Posterior cingulate gyrus (tissue), 11 donors: ENCODE results near the gene TRPM5.

Experiments
- DNase-seq, 10 donors: peaks; one replicate each; pipeline versions ENCODE4 v3.0.0 to v3.0.0-alpha.2; 2020 to 2021; ENCODE audit warnings: mixed read lengths in 3 of 10
- intact Hi-C: fragments of 100-400 bp; cut with DNase I; formaldehyde crosslinking; loops from one replicate; pipeline ENCODE4 v1.15.1; 2023

The TRPM5 gene

DNA sequence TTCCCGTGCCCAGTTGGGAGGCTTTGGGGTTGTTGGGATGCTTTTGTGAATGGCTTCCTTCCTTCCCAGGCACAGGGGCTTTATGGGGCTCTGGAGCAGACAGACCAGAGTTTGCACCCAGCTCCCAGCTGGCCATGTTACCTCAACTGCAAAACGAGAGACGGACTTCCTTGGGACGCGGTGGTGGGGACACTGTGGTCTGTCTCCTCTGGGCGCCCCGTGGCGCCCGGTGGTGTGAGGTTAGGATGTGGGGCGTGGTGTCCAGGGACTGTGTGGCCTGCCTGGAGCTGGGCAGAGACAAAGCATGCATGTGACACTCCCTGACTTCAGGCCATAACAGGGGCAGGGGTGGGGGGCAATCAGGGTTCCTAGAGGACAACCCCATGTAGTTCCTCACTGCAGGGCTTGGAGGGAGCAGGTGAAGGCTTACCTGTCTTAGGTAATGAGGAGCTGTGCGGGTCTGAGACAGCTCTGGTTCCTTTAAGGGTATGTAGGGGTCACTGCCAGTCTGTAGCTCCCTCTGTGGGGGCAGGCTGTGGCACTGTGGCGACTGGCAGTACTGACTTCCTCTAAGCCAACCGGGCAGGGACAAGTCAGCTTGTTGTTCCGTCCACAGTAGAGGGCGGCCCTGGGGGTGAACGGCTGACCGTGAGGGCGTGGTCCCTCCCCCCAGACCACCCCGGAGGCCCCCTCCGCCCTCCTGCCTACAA lies 14.9 kb upstream of the TRPM5 start:
- peak in 2 of 10 donors; percentile 39 to 72 for DNase-seq
- intact Hi-C loops, result no loop called here

DNA sequence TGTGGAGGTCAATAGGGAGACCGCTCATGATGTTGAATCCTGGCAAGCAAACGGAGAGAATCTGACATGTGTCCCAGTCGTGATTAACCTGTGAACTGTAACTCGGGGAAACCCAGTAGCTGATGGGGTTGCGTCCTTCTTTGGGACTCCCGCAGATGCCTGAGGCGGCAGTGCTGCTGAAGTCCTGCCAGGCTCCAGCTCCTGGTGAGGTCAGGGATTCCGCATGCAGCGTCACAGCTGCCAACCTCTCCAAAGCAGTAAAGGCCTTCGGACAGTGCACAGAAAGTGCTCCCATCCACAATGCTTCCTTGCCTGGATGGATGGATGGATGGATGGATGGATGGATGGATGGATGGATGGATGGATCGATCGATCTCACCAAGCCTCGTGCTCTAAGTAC lies 14.0 kb upstream of the TRPM5 start:
- intact Hi-C loops, result no loop called here
- DNase-seq, result peak in 1 of 10 donors; percentile 25

DNA sequence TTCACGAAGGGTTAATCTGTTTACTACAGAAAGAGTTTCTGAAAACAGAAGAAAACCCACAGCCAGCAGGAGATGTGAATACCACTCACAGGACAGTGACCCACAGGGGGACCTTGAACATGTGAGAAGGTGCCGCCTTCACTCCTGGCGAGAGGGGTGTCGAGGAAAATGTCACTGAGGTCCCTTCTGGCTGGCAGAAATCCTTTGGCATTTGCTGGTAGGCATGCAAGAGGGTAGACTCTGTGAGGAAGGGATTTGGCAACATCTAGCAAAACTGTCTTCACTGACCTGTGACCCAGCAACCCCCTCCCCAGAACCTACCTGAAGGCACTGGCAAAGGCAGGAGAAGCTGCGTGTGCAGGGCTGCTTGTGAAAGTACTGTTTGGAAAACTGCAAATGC lies 9.1 kb upstream of the TRPM5 start:
- peak in 2 of 10 donors; percentile 14 to 17 for DNase-seq
- intact Hi-C loops, result no loop called here

DNA sequence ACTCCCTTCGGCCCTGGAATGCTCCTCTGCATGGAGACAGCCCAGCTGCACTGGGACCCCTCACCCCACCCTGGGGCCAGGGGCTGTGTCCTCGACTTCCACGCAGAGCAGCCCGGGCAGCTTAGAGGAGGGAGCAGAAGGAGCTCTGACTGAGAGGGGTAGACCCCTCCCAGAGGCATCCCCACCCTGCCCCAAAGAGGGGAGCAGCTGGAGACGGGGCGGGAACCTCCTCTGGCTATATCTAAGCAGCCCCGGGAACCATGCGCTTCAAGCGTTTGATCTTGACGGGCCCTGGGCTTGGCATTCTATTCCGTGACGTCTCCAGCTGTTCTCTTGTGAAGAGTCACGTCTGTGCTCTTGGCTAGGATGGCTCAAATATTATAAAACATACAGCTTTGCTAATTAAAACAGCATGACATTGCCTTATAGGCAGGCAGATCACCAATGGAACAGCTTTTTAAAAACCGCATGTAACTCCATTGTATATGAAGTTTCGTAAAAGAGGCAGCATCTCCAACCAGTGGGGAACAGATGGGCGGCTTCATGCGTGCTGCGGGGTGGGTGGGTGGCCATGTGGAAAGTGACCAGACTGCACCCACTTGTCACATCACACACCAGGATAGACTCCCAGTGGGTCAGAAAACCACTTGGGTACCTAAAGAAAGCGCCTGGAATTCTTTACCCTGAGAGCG lies 8.2 kb upstream of the TRPM5 start:
- intact Hi-C loops, result no loop called here
- peak in 3 of 10 donors; percentile 29 to 61 (median 42) for DNase-seq

DNA sequence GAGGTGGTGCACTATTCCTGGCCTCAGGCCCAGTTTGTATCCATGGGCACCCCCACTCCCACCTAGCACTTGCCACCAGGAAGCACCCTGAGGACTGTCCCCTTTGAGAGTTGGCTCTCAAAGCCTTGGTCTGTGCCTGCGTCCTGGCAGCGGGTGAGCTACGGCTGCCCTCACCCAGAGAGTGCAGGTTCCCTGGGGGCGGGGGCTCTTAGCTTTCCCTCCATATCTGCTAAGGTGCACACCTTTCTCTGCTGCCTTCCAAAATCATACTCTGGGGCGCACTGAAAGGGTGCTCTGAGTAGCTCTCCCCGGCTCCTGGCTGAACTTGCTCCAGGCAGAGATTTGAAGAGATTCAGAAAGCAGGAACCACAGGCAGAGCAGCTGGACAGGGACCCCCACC lies 7.6 kb upstream of the TRPM5 start:
- intact Hi-C loops, result no loop called here
- DNase-seq, result peak in 2 of 10 donors; percentile 48 to 71

DNA sequence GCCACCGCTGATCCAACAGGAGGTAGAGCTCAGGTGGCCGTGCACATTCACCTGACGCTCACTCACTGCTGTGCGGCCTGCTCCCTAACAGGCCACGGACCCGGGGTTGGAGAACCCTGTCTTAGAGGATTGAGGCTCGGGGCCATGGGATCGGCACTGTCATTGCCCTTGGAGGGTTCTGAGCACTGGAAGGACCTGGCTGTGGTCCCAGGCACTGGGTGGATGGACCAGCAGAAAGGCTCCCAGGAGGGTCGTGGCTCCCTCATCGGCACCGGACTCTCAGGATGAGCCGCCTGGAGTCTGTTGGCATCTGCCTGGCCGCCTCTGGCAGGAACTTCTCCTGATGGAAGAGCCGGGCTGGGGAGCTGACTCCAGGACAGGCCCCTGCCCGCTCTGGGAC lies 7.0 kb upstream of the TRPM5 start:
- intact Hi-C loops, result no loop called here
- DNase-seq, result peak in 3 of 10 donors; percentile 45 to 80 (median 53)

DNA sequence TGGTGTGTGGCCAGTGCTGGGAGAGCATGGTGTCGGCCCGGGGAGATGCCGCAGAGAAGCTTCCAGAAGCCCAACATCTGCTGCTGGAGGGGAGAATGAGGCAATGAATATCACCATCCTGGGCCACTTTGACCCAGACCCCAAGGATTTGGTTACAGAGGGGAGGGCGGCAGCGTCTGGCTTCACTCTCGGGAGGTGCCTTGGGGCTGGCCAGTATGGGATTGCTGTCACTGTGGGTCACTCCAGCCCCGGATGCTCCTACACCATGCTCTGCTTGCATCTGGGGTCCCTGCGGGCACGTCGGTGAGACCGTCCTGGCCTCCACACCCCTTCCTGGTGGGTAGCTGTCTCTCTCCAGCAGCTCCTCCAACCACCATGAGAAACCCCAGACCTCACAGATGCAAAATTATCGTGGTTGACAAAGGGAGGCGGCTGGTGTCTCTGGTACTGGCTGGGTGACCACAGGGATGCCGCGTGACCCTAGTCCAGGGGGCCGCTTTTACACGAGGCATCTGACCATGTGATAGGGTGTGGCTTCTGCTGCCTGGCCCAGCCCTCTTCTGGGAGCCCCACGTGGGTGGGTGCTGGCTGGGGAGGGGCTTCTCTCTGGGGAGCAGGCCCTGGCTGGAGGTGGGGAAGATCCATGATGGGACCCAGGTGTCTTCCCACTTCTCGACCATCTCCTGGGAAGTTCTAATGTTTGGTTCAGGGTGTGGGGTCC lies 6.2 kb upstream of the TRPM5 start:
- DNase-seq, result peak in 4 of 10 donors; percentile 17 to 66 (median 53)
- intact Hi-C loops, result no loop called here

DNA sequence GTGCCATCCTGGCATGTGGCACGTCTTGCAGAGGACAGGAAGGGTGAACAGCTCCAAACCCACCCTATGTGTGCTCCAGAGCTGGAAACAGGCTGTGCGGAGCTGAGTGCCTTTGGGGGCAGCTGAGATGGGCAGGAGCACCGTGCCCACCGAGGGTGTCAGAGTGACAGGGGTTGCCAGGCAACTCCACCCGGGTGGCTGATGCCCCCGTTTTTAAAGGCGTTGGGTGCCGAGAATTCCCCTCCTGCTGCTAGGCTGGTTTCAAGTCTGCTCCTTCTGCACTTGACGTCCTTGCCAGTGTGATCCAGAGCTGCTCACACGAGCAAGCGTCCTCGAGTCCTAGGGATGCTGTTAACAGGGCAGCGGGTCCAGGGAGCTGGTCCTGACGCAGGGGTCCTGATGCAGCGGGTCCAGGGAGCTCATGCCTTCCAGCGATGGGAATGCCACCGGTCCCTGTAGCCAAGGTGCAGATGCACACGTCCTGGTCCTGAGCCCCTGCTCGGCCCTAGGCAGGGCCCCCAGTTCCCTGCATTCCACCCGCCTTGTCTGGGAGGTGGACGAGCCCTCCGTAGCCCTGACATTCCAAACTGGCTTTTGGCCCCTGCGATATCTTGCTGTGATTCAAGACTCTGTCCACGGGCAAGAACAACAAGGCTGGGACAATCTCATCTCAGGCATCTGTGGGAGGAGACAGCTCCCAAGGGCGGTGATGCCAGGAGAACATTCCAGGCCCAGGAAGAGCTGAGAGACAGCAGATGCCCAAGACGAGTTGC lies 5.4 kb upstream of the TRPM5 start:
- intact Hi-C loops, result no loop called here
- peak in 3 of 10 donors; percentile 33 to 66 (median 52) for DNase-seq

DNA sequence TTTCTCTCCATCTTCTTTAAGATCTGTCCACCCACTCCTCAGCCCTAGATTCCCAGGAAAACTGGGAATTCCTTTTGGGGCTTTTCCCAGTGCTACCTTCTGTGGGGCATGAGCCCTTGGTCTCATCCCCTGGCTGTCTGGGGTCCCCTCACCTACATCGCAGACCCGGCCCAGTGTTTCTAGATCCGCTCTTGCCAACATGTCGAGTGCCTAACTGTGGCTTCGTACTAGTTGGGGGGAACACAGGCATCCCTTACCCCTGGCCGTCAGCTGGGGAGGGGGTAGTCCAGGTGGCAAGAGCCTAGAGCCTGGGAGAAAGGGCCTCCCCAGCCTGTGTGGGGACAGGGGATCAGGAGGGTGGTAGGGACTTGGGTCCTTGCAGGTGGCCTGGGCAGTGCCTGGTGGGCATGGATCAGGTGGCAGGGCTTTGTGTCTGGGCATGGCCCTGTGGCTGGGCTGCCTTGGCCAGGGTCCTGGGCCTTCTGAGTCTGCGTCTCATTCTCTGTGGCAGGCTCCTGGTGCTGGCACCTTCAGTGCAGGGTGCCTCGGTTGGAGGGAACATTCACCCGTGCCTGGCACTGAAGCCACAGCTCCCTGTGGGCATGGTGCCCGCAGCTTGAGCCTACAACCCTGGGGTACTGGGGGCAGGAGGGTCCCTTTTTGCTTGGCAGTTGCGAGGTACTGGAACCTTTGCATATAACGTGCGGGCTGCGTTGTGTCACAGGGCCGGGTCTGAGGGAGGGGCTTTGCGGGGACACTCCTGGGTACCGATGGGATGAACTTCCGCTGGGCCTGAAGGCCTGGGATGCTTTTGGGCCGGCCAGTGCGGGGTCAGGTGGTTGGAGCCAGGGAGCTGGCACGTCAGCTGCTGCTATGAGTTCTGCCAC lies 4.6 kb upstream of the TRPM5 start:
- peak in 4 of 10 donors; percentile 16 to 71 (median 60) for DNase-seq
- intact Hi-C loops, result no loop called here

DNA sequence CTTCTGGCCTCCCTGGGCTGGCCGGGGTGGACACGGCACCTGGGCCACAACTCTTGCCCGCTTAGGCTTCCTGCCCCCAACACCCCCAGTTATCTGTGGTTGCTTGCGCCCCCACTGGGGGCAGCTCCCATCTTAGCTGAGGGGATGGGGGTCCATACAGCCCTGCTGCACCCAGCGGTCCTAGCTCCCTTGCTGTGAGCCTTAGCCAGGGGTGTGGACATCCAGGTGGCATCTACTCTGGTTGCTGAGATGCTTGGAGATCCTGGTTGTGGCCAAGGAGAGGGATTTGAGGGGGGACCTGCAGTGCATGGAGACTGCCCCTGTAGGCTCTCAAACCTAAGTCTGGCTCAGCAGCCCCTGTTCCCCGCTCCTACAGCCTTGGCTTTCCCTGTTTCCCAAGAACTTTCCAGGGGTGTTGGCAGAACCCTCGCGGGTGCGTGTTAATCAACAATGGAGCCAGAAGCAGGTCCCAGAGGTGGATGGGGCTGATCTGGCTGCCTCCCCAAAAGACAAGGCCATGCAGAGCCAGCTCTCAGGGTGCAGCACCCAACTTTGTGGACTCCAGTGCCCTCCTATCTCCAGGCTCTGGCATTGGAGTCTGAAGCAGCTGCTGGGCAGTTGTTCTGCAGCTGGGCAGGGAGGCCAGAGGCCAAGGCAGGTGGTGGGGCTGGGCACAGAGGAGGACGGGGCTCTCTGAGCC lies 3.8 kb upstream of the TRPM5 start:
- peak in 3 of 10 donors; percentile 53 to 64 (median 57) for DNase-seq
- intact Hi-C loops, result no loop called here

DNA sequence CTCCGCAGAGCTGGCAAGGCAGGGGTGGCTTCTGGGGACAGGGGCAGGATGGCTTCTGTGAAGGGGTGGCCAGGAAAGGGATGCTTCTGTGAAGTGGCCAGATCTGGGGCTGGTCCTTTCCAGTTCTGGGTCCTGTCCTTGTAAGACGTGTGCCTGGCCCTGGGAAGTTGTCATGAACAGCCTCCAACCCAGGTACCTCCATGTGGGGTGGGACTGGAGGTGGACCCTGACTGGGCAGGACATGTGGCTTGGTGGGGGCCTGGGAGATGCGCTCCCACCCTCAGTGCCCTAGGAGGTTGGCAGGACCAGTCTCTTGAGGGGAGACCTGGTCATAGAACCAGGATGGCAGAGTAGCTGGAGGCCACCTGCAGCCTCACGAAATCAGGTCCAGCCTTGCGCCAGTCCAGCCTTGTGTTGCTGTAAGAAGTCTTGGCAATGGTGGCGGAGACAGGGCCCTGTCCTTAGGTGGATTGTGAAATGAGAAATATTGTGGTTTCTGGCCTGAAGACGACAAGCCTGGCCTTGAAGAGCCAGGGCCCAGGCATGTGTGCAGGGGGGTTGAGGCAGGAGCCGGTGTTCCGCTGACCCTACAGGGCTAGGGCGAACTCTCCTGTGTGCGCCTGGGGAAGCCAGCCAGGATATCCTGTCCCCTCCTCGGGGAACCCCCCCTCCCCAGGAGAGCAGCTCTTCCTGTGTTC lies 3.1 kb upstream of the TRPM5 start:
- intact Hi-C loops, result no loop called here
- DNase-seq, result peak in 4 of 10 donors; percentile 17 to 78 (median 45)

DNA sequence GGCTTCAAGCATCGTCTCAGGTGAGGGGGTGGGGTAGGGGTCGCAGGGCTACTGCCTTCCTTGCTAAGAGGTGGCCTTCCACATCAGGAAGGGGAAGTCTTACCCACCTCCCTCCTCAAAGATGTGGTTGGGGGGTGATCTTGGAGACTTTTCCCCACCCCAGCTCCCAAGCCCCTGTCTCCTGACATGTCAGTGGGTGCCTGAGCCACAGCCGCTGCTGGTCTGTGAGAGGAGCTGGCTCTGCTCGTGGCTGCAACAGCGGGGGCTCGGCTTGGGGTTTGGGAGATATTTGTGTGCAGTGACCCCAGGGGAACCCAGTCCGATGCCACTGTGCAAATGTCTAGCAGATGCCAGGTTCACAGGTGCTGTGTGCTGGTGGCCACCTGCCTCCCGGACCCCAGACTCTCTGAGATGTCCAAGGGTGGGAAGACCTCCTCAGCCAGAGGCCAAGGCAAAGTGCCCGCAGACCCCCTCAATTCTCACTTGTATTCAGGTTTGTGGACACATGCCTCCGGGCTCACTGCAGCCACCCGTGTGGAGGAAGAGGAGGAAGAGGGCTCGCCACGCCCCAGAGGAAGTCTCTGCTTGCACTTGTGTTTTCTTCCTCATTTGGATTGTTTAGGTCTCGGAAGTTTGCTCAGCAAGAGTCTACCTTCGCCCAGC lies 2.4 kb upstream of the TRPM5 start:
- peak in 4 of 10 donors; percentile 26 to 81 (median 75) for DNase-seq
- intact Hi-C loops, result no loop called here

DNA sequence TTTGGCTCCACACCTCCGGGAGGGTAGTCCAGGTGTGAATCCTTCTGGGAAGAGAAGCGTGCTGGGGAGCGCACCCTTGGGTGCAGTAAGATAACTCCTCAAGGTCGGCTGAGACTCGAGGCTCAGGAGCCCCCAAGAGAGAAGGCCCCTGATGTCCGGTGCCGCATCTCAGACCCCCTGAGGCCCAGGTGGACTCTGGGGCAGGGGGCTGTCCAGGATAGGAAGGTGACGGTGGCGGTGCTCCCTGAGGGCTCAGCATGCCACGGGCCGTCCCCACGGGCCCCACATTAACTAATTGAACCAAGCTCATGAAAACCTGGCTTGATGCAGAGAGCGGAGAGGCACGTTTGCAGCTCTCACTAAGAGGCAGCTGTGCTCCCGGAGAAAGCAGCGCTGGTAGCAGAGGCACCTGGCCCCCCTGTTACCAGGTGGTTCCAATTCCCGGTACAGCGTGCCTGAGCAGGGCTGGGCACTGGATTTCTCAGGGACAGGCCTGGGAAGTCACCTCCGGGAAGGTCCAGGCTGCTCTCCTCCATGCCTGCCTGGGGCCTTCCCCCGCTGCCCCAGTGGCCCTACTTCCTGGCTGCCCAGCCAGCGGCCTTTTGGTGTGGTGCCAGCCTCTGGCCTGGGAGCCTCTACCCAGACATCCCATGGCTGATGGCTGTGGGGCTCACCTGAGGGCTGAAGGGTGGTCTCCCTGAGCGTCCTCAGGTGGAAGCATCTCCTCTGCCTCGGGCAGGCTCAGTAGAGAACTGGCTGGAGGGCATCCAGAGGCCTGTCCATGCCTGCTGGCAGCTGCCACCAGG lies 1.6 kb upstream of the TRPM5 start:
- intact Hi-C loops, result no loop called here
- DNase-seq, result peak in 4 of 10 donors; percentile 20 to 72 (median 64)

DNA sequence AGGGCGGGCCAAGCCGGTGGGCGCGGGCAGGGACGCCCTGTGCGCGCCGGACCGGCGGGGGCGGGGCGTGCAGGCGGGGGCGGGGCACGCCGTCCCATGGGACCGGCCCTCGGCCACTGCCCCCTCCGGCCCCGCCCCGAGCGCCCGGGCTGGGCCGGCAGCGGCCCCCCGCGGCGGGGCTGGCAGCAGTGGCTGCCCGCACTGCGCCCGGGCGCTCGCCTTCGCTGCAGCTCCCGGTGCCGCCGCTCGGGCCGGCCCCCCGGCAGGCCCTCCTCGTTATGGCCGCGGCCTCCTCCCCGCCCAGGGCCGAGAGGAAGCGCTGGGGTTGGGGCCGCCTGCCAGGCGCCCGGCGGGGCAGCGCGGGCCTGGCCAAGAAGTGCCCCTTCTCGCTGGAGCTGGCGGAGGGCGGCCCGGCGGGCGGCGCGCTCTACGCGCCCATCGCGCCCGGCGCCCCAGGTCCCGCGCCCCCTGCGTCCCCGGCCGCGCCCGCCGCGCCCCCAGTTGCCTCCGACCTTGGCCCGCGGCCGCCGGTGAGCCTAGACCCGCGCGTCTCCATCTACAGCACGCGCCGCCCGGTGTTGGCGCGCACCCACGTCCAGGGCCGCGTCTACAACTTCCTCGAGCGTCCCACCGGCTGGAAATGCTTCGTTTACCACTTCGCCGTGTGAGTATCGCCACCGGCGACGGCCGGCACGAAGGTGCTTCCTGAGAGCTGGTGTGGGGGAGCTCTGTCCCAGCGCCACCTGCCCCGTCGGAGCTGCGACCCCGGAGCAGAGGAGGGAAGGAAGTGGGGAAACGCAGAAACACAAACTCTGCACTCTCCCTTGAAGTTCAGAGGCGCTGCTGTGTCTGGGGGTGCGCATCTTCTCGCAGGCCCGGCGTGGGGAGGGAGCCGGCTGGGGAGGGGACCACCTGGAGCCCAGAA lies 769 bp upstream of the TRPM5 start, which contains the start of gene KCNQ1:
Gene KCNQ1, plus strand, starts transcription at position 188 of the 925 bp plus-strand sequence. Its CDS starts 91 bp downstream, at position 279.
- DNase-seq, result peak in 4 of 10 donors; percentile 18 to 73 (median 26)
- intact Hi-C loops, result no loop called here

DNA sequence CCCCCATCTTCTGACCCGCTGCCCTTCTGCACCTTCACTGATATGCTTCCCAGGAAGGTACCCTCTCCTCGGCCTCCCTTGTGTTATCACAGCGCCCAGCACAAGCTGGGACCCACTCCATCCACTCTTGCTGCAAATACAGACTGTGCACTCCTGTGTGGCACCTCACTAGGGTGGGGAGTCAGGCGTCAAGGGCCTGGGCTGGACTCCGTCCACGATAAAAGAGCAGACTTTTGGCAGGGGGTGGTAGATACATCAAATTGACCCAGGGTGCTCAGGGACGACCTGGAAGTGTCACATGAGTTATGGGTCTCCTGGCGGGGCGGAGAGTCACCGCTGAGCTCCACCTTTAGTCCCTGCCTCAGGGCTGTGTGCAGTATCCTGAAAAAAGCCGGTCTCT lies 908 bp downstream of the TRPM5 start:
- peak in 3 of 10 donors; percentile 29 to 72 (median 63) for DNase-seq
- intact Hi-C loops, result no loop called here

DNA sequence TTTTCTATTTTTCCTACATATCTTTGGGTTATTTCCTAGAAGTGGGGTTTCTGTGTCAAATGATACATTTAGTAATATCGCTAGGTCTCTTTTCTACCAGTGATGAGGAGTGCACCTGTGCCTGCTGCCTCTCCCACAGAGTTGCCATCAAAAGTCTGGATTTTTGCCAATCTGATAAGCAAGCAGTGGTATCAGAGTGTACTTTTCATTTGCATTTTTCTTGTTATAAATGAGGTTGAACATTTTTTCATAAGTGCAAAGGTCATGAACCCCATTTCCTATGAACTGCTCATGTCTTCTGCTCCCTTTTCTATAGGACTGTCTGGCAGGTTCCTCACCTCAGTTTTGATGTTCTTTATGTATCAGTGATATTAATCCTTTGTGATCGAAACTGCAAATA lies 1.7 kb downstream of the TRPM5 start:
- intact Hi-C loops, result no loop called here
- DNase-seq, result no peak
